PC-9 (cell line): ENCODE measurements around the gene GALNT10.

Experiments used
- EZH2 ChIP-seq: fragments of 200-600 bp; sonication (generic); IDR thresholded peaks from 2 replicates; pipeline ENCODE4 v1.8.0; 2017; ENCODE audit warnings: antibody characterized with exemption, low read depth
- TF ChIP-seq, protein P1 (sequence below): fragments of 200-600 bp; sonication (generic); conservative IDR thresholded peaks from 2 replicates; pipeline ENCODE4 v1.6.1; 2017; ENCODE audit warnings: mixed run types, antibody characterized with exemption, mild to moderate bottlenecking, moderate library complexity

DNA sequence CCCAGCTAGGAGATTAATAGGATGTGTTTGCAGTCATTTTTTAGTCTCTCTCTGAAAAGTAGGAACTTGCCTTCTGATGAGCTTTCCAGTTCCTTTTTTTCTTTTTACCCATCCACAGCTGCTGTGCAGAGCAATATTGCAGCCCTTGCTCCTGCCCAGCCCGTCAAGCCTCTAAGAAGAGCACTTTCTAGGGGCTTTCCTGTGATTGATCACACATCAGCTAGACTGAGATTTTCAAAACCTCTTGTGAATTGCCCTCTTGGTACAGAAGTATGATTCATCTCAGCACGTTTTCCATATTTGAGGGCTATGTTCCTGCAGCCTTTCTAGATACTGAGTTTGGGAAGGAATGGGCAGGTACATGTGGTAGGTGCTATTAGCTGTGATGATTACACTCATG lies 93.9 kb downstream of the GALNT10 start:
- TF ChIP-seq, protein P1, sequence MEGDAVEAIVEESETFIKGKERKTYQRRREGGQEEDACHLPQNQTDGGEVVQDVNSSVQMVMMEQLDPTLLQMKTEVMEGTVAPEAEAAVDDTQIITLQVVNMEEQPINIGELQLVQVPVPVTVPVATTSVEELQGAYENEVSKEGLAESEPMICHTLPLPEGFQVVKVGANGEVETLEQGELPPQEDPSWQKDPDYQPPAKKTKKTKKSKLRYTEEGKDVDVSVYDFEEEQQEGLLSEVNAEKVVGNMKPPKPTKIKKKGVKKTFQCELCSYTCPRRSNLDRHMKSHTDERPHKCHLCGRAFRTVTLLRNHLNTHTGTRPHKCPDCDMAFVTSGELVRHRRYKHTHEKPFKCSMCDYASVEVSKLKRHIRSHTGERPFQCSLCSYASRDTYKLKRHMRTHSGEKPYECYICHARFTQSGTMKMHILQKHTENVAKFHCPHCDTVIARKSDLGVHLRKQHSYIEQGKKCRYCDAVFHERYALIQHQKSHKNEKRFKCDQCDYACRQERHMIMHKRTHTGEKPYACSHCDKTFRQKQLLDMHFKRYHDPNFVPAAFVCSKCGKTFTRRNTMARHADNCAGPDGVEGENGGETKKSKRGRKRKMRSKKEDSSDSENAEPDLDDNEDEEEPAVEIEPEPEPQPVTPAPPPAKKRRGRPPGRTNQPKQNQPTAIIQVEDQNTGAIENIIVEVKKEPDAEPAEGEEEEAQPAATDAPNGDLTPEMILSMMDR: no peak
- TF ChIP-seq EZH2: no peak
